BJ (cell line): ENCODE measurements around the gene CTXN1. TPM values are rescaled to one million over a fixed set of nuclear protein-coding genes. Genes with fewer than 3 reads are reported as not detected.

Experiments
- CTCF ChIA-PET: fragments of 350-600 bp; formaldehyde crosslinking; extraction: SDS; loops from one replicate; lab custom pipeline; 2021; ENCODE audit warnings: antibody characterized with exemption, inconsistent platforms; lab: Yijun Ruan, JAX
- POLR2A ChIA-PET: fragments of 300-600 bp; sonication (Branson Sonifier 250); formaldehyde crosslinking; extraction: SDS; loops from one replicate; lab custom pipeline; 2021; ENCODE audit warnings: antibody characterized with exemption; lab: Charles Lee
- DNase-seq: peaks from one replicate; pipeline ENCODE4 v3.0.0-alpha.2; 2011; ENCODE audit warnings: low read depth
- H3K27me3 ChIP-seq: 2 replicates; pipeline ENCODE4 v1.6.0; 2011; ENCODE audit warnings: low read length; ENCODE audit not compliant: control insufficient read depth, insufficient read depth
- H3K36me3 ChIP-seq: 2 replicates; pipeline ENCODE4 v1.5.1; 2011; ENCODE audit warnings: low read length; ENCODE audit not compliant: control insufficient read depth, insufficient read depth
- H3K4me3 ChIP-seq: 2 replicates; pipeline ENCODE4 v1.5.1; 2011; ENCODE audit warnings: low read depth, mild to moderate bottlenecking, control low read depth, low read length
- CTCF ChIP-seq: IDR thresholded peaks from 2 replicates; pipeline ENCODE4 v1.5.1; 2011; ENCODE audit warnings: low read depth, mild to moderate bottlenecking, control low read depth, inconsistent platforms, low read length, moderate library complexity; ENCODE audit not compliant: insufficient read depth
- polyA plus RNA-seq: library from polyadenylated mRNA; depleted of rRNA; stranded (reverse); fragments of >200 nt; gene quantifications from 2 replicates; pipeline ENCODE4 v1.2.3, GENCODE V29; 2011

The CTXN1 gene
- polyA plus RNA-seq, 1 experiment: 1.3 TPM

DNA sequence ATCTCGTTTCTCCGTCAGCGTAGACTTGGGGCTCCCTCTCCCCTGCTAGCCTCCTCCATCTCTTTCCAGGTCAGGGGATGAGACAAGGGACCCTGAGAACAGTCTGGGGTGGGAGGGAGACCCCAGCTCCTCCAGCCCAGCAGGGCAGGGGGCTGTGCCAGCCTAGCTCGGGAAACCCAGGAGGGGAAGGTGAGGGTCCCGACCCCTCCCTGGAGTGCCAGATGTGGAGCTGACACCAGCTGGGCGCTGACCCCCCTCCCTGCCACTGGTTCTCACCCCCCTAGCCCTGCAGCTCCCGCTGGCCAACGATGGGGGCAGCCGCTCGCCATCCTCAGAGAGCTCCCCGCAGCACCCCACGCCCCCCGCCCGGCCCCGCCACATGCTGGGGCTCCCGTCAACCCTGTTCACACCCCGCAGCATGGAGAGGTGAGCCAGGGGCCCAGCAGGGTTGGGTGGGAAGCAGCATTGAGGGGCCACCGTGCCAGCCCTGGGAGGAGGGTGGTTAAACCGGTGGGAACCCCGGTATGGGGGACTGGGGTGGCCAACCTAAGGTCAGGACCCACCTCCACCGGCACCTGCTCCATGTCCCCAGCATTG lies 16.4 kb downstream of the CTXN1 start:
- no peaks in the 10 kb centered on the region for H3K27me3 ChIP-seq
- POLR2A ChIA-PET: no interaction called here
- TF ChIP-seq CTCF: no peak
- H3K36me3 ChIP-seq: peaks cover 19% of the 10 kb centered on the region
- no peak for DNase-seq
- H3K4me3 ChIP-seq: no peak overlapping the region
- CTCF ChIA-PET: interaction anchor here (2.2 kb wide), 1 partner anchor 9 kb away, joined by 9 read pairs; no protein-coding TSS in a partner anchor

DNA sequence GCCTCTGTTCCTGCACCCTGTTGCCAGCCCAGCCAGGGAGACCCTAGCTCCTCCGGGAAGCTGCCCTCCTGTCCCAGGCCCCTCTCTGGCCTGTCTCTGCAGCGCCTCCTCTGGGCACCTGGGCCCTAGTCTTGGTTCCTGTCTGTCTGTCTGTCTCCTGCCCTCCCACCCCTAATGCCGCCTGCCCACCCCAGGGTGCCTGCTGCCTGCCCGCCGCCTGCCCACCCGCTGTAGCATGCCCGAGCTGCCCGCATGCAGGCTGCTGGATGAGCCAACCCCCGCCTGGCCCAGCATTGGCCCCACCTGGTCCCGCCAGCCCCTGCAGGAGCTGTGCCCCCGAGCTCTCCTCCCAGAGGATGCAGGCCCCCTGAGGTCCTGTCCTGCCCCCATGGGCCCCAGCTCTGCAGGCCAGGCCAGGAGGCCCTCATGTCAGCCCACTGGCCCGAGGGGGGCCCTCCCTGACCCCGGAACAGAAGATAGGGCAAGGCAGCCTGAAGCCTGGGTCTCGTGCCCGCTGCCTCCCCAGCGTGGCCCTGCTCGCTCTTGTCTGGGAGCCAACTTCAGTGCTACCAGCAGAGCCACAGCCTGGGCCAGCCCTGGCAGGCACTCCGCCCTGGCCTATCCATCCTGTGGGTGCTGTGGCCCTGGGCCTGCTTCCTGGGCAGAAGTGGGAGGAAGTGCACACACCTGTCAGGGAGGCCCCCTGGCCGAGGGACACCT lies 17.0 kb downstream of the CTXN1 start:
- ChIA-PET POLR2A (no interaction called here), CTCF (interaction anchor here (1.1 to 2.2 kb wide), 2 partner anchors 8 to 9 kb away, joined by 3 to 9 read pairs; no protein-coding TSS in a partner anchor)
- TF ChIP-seq CTCF: no peak
- no peak for DNase-seq
- Histone ChIP-seq H3K36me3 (peaks cover 19% of the 10 kb centered on the region), H3K4me3 (no peak overlapping the region), H3K27me3 (no peaks in the 10 kb centered on the region)

DNA sequence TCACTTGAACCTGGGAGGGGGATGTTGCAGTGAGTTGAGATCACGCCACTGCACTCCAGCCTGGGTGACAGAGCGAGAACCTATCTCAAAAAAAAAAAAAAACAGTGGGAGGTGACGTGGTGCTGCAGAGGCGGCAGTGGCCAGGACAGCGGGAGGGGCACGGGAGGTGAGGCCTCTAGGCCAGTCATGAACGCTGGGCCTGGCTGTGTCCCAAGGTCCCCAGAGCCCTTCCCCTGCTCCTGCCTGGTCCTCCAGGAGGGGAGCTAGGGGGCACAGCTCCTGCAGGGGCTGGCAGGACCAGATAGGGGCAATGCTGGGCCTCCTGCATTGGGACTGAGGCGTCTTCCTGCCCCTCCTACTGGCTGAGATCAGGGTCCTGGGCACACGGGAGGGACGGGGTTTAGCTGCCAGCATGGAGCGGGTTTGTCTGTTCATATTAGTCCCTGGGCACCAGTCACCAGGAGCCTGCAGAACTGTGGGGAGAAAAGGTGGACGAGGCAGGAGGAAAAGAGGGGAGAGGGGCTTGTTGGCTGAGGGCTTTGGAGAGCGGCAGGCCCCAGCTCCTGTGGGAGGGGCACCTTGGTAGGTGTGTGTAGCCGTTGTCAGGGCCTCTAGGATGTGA lies 17.7 kb downstream of the CTXN1 start:
- ChIA-PET POLR2A (no interaction called here), CTCF (interaction anchor here (1.1 to 2.2 kb wide), 3 partner anchors 8 to 10 kb away, joined by 3 to 9 read pairs (median 3); no protein-coding TSS in a partner anchor)
- Histone ChIP-seq H3K27me3 (no peaks in the 10 kb centered on the region), H3K4me3 (no peak overlapping the region), H3K36me3 (peaks cover 19% of the 10 kb centered on the region)
- TF ChIP-seq CTCF: no peak
- no peak for DNase-seq

DNA sequence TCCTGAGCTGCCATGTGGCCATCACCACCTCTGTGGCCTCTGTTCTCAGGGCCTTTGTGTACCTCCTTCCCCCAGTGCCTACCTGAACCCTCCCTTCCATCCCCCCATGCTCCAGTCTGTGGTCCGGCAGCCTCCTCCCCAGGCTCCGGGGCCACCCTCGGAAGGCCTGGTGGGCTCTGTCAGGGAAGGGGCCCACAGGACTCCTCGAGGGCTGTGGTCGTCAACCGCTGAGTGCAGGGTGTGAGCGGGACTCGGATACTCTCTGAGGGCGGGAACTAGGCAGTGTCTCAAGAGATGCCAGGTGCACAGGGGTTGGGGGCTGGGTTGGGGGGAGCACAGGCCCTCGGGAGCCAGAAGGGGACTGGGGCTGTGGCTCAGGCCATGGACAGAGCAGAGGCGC lies 18.4 kb downstream of the CTXN1 start:
- ChIA-PET POLR2A (no interaction called here), CTCF (interaction anchor here (1.1 to 1.3 kb wide), 2 partner anchors 8 to 9 kb away, joined by 3 read pairs; no protein-coding TSS in a partner anchor)
- Histone ChIP-seq H3K36me3 (peaks cover 17% of the 10 kb centered on the region), H3K27me3 (no peaks in the 10 kb centered on the region), H3K4me3 (no peak overlapping the region)
- TF ChIP-seq CTCF: no peak
- DNase-seq: no peak

GRCh38 chr19:7907122-7907521 lies 18.8 kb downstream of the CTXN1 start:
- H3K36me3 ChIP-seq: peaks cover 15% of the 10 kb centered on the region
- H3K4me3 ChIP-seq: no peak overlapping the region
- no peak for TF ChIP-seq CTCF
- ChIA-PET CTCF (interaction anchor here (1.3 kb wide), 1 partner anchor 9 kb away, joined by 3 read pairs; no protein-coding TSS in a partner anchor), POLR2A (no interaction called here)
- H3K27me3 ChIP-seq: no peaks in the 10 kb centered on the region
- no peak for DNase-seq
